NCI-H1105 treated with DMSO at 0.1 percent for 48 hours (cell line): ENCODE data around the gene GRB7.
"Not testable (repeated sequence)": the region's sequence is repeated elsewhere in the genome, so short reads cannot be mapped to it uniquely, and the experiment has no call there.

Source experiments
- DNase-seq: peaks from one replicate; lab custom pipeline; 2025; lab: John Stamatoyannopoulos, UW

Gene GRB7

DNA sequence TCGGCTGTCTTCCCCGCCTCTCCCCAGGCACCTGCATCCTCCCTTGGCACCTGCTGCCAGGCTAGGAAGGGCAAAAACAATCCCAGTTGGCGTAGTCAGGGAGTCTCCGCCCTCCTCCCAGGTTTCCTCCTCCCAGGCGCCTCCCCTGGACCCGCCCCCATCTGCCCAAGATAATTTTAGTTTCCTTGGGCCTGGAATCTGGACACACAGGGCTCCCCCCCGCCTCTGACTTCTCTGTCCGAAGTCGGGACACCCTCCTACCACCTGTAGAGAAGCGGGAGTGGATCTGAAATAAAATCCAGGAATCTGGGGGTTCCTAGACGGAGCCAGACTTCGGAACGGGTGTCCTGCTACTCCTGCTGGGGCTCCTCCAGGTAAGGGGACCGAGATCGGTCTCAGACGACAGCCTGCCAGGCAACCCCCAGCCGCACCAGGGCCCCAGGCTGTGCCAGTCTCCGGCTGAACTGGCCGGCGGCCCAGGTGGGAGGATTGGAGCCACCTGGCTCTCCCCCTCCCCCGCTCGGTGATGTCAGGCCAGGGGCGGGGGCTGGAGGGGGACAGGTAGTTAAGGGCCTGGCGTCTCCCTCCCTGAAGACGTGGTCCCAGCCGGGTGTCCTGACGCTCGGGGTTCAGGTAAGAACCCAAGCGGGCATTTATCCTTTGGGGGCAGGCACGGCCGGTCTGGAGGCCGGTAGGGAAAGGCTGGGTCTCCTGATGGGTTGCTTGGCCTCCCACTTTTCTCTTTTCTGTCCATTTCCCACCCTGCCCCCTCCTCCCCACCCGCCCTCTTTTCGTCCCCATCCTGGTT lies at the start of gene GRB7:
Gene GRB7, plus strand, starts transcription at position 179 of the 808 bp plus-strand sequence. CDS start 4,364 bp downstream, outside the sequence.
- DNase-seq = peak; percentile 80

GRCh38 chr17:39688475-39688835 lies 49.3 kb upstream of the GRB7 start:
- no peak for DNase-seq

DNA sequence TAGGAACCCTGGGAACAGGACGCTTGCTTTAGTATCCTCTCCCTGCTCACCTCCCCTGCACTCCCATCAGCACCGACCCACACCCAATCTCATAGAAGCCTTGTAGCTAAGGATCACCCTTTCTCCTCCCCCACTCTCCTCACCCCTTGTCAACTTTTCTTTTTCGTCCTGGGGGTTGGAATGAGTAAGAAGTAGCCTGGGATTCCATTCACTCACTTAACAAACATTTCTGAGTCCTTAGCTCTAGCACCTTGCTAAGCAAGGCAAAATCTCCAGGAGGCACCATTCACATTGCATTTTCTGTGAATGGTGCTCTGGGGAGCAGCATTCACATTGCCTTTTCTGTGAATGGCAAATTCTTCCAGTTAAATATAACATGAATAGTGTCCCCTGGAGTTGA lies 48.8 kb upstream of the GRB7 start:
- no peak for DNase-seq

- no peak for DNase-seq
Measured at GRCh38 chr17:39694593-39694992, 43.1 kb upstream of the GRB7 start.

DNA sequence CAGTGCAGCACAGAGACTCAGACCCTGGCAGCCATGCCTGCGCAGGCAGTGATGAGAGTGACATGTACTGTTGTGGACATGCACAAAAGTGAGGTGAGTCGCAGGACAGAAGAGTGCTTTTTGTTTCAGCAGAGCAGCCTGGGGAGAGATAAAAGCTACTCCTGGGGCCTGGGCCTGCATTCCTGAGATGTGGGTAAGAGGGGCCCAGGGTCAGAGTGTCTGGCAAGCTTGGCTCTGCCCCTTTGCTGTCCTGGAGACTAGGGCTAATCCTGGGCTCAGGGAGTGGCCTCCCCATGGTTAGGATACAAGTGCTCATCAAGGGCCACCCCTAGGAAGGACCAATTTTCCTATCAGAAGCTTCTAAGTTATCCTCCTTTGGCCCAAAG lies 42.7 kb upstream of the GRB7 start:
- DNase-seq = no peak

DNA sequence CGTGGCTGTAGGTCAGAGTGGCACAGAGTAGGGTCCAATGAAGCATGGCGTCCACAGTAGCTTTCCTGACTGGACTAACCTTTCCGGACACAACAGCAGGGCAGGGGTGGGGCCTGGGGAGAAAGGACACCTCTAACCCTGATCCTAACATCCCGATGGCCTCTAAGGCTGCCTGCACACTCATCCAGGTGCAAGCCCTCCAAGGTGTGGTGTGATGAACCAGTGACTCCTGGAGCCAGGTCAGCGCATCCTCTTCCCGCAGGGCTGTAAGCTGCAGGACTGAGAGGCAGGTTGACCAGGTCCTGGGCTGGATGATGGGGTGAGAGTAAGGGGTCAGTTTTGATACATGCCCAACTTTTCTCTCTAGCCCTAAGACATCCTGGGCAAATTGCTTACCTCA lies 41.0 kb upstream of the GRB7 start:
- DNase-seq = no peak

GRCh38 chr17:39697961-39698360 lies 39.8 kb upstream of the GRB7 start:
- DNase-seq = no peak

GRCh38 chr17:39699157-39699817 lies 38.5 kb upstream of the GRB7 start:
- not testable (repeated sequence) for DNase-seq

DNA sequence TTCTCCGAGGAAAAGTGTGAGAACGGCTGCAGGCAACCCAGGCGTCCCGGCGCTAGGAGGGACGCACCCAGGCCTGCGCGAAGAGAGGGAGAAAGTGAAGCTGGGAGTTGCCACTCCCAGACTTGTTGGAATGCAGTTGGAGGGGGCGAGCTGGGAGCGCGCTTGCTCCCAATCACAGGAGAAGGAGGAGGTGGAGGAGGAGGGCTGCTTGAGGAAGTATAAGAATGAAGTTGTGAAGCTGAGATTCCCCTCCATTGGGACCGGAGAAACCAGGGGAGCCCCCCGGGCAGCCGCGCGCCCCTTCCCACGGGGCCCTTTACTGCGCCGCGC lies 38.0 kb upstream of the GRB7 start, which contains the start of gene ERBB2:
Gene ERBB2, plus strand, starts transcription at position 247 of the 330 bp plus-strand sequence. CDS start 175 bp downstream, outside the sequence.
- DNase-seq = no peak

GRCh38 chr17:39700148-39700987 lies 37.4 kb upstream of the GRB7 start:
- DNase-seq = no peak

DNA sequence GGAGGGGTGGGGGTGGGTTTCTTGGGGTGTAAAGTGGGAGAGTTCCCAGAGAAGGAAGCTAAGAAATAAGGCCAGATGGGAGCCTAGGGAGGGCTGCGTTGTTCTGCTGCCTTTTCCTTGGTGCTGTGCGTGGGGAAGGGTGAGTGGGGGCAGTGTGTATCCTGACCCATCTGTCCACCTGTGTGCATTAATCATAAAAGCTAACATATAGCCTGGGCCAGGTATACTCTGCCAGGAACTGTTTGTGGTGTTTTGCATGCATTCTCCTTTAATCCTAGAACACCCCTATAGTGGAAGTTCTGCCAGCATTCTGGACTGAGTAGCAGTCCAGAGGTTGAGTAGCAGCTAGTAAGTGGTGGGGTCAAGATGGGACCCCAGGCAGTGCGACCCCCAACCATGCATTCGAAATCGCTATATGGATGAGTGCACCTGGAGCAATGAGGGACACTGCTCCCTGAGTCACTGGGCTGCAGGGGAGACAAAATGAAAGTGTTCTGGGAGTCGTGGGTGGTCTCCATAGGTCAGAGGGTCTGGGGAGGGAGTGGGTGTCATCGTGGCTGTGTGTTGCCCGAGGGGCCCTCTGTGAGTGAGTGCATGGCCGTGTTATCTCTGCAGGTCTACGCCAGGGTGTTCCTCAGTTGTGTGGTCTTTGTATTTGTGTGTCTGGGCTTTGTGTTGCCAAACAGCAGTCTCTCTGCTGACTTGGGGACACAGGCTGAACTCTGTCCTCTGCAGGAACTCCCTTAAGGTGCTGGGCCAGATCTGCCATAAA lies 36.5 kb upstream of the GRB7 start:
- no peak for DNase-seq

DNA sequence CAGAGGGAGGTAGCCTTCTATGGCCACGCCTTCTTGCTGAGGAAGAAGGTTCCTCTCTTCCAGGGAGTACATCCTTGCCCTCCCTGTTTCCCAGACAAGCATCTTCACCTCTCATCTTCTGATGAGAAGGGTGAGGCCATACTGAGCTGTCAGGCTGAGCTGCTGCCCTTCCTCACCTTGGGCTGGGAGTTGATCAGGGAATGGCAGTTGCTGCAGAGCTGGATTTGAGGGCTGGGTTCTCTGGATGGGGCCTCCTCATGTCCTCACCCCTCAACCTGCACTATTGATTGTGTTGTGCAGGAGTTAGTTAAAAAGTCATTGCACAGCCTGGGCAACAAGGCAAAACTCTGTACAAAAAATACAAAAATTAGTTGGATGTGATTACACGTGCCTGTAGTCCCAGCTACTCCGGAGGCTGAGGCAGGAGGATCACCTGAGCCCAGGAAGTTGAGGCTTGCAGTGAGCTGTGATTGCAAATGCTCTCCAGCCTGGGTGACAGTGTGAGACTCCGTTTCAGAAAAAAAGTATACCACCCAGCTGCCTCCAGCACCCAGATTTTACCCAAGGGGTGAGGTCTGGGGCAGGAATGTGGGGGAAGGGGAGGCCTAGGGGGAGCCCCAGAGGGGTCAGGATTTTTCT lies 35.8 kb upstream of the GRB7 start:
- no peak for DNase-seq

- DNase-seq = no peak
Measured at GRCh38 chr17:39702901-39703893, 34.5 kb upstream of the GRB7 start.

DNA sequence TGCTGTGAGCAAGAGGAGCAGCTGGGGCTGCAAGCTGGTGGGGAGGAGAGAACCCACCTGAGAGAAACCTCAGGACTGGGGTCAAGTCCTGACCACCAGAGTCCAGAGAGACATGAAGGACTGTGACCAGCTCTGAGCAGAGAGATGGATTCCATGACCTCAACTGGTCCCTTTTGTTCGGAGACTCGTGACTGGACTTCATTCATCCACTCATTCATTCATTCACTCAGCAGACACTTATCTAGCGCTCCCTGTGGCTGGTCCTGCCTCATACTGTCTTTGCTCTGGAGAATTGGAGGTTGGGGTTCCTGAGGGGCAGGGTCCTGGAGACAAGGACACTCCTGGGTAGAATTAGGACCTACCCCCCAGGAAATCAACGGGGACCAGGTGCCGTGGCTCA lies 33.8 kb upstream of the GRB7 start:
- no peak for DNase-seq

DNA sequence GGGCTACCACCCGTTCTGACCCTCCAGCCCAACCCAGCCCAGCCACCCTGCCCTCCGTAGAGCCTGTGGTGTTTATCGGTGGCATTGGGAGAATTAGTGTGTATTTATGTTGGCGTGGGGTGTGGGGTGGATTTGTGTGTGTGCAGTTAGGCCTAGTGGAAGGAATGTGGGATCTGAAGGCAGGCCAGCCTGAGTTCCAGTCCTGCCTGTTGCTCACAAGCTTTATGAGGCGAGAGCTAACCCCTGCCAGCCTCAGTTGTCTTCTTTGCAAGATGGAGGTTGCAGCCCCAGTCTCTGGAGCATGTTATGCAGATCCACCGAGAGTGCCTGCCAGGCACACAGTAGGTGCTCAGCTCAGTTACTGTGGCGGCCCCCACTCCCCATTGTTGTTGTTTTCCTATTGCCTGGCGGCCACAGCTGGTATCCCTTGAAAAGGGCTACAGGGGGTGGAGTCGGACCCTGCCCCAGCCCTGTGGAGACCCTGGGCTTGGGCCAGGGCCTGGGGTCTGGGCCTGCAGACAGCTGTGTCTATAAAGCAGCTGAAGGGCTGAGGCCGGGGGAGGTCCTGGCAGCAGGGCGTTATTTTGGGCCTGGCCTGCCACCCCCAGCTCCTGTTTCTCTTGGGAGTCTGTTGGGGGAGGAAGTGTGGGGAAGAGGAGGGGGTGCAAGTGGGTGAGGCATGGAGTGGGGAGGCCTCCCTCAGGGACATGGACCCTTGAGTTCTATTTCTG lies 32.8 kb upstream of the GRB7 start:
- no peak for DNase-seq

DNA sequence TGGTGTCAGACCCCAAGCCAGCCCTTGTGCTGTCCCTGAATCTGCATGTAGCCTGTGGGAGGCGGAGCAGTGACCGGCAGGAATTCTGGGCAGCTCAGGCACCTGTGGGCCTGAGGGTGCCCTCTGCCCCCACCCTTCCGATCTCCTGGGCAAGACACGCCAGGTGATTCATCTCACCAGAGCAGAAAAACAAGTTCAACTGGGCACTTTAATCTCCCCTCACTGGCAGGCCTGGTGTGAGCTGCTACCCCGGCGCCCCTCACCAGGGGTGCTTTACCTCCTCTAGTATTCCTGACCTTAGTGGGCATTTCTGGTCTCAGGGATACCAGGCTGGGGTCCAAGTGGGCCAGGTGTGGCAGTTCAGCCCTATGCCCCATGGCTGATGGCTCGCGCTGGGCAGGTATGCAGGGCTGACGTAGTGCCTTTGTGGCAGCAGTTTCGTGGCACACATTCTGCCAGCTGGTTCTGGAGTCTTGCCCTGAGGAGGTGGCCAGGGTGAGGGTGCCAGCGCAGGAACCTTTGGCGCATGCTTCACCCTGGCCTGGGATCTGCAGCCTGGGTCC lies 31.9 kb upstream of the GRB7 start:
- DNase-seq = no peak

GRCh38 chr17:39706383-39706782 lies 31.4 kb upstream of the GRB7 start:
- DNase-seq = no peak

DNA sequence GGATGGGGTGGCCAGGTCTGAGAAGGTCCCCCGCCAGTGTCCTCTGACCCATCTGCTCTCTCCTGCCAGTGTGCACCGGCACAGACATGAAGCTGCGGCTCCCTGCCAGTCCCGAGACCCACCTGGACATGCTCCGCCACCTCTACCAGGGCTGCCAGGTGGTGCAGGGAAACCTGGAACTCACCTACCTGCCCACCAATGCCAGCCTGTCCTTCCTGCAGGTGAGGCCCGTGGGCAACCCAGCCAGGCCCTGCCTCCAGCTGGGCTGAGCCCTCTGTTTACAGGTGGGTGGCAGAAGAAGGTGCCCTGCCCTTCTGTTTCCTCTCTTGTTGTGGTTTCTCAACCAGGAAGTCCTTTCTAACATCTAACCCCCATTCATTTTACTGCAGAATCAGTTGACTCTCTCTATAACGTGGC lies 30.8 kb upstream of the GRB7 start:
- DNase-seq = no peak

DNA sequence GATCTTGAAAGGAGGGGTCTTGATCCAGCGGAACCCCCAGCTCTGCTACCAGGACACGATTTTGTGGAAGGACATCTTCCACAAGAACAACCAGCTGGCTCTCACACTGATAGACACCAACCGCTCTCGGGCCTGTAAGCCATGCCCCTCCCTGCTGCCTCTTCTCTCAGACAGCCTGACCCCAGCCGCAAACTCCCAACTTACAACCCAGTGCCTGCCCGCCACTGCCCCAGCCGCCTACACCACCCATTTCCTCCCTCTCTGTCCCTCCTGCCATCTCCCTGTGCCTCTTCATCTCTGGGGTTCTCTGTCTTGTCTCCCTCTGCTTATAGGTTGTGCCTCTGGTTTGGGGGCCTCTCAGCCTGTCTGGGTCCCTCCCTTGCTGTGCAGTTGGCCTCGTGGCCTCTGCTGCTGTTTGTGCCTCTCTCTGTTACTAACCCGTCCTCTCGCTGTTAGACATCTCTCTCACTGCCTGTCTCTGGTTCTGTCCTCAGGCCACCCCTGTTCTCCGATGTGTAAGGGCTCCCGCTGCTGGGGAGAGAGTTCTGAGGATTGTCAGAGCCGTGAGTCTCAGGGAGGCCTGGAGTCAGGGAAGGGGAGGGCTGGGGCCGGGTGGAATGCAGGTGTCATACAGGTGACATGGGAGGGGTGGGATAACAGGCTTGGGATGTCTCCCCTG lies 28.3 kb upstream of the GRB7 start:
- DNase-seq = no peak
